Fibroblast of gingiva (primary cell): Measurements from ENCODE around the gene HP1BP3.

Source experiments
- DNase-seq: peaks from one replicate; pipeline ENCODE4 v3.0.0-alpha.2; 2011; ENCODE audit warnings: low read depth

Gene HP1BP3

DNA sequence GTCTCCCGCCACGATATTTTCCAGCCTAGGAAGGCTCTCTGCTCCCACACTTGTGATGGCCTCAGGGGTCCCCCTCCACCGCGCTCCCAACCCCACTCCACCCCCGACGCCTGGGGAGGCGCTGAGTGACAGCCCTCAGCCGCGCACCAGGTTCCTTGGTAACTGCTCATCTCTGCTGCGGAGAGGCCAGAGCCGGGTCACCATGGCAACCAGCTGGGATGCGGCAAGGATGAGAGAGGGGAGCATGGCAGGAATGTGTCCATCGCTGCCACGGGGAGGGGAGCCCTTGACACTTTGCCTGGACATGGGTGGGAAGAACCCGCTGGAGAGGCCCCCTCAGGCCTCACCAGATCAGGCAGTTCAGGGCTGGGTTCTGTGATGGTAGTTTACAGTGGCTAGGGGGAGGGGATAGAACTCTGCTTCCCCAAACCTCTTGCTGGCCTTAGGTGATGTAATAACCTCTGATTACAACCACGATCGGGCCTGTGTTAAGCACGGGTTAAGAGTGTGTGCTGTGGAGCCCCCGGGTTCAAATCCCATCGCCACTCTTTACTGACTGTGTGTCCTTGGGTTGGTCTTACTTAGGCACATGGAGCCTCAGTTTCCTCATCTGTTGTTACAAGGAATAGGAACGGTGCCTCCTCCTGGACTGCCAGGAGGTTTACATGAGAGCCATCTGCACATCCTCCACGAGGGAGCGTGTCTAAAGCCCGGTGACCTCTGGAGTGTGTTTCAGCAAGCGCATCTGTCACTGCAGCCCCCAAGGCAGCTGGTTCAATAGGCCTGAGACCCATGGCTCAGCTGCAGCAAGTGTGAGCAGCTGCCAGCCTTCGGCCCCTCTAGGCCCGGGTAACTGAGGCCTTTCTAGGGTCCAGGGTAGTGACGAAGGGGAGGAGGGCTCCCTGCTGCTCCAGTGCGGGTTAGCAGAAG, 75.6 kb downstream of the HP1BP3 start:
- DNase-seq = no peak

DNA sequence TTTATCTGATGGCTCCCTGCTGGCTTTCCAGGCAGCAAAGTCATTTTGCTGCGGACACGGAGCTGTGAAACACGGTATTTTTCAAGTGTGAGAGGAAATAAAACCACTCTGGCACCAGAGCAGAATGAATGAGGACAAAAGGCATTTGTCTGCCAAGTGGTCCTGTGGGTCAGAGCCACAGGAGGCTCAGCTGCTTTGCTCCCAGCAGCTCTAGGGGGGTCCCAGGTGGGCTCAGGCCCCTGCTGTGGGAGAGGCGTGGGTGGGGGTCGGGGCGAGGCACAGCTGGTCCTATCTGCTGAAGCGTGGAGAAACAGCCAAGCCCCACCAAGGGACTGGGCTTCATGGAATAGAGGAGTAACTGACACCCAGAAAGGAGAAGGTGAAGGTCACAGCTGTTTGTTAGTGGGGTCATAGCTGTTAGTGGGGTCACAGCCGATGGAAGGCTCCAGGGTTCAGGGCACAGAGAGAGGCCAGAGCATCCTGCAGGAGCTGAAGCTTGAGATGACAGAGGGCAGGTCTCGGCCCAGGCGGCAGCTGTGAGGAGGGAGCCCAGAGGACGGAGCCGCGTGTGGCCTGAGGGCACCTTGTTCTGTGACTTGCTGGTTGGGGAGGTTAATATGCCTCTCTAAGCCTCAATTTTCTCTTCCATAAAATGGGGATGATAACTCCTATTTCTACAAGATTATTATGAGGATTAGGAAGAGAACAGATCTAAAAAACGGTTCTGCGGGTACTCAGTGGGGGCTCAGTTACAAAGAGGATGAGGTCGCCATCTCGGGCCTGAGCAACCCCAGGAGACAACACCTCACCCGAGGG, 76.4 kb downstream of the HP1BP3 start:
- DNase-seq = no peak

DNA sequence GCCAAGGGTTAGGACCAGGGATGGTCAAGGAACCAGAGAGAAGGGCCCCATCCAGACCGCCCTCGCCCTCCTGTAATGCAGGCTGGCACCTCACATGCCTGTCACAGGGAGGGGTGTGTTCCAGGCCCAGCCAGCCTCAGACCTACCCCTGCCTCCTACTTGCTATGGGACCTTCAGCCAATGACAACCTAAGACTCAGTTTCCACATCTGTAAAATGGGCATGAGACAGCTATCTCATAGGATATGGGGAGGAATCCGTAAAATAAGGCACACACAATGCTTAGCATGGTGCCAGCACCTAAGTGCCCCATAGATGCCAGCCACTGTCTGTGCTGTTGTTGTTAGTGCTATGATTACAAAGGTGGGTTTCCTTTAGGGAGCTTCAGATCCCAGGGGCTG, 77.2 kb downstream of the HP1BP3 start:
- DNase-seq = no peak

- DNase-seq = no peak
These were observed 78.2 kb downstream of the HP1BP3 start for GRCh38 chr1:20708891-20709290.

DNA sequence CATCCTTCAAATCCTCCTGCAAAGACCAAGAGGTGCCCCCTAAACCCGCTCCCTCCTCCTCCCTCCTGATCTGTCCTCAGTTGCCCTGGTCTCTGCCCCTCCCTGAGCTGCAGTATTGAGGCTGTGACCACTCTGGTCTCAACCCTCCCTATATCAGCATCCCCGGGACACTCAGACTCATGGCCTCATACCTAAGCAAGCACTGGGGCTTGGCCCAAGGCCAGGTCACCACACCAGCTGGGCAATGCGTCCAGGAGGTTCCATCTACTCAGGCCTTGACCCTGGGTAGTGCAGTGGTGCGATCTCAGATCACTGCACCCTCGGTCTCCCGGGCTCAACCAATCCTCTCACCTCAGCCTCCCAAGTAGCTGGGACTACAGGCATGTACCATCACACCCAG, 79.0 kb downstream of the HP1BP3 start:
- DNase-seq = no peak

DNA sequence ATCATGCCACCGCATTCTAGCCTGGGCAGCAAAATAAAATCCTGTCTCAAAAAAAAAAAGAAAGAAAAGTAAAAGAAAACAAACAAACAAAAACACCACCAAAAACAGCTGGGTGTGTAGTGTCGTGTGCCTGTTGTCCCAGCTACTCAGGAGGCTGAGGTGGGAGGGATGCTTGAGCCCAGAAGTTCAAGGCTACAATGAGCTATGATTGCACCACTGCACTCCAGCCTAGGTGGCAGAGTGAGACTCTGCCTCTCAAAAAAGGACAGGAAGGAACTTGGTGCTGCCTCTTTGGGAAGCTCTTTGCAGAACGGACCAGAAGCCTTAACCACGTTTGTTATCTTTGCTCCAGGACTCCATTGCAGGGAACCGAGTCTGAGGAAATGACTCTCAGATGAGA, 80.3 kb downstream of the HP1BP3 start:
- no peak for DNase-seq

DNA sequence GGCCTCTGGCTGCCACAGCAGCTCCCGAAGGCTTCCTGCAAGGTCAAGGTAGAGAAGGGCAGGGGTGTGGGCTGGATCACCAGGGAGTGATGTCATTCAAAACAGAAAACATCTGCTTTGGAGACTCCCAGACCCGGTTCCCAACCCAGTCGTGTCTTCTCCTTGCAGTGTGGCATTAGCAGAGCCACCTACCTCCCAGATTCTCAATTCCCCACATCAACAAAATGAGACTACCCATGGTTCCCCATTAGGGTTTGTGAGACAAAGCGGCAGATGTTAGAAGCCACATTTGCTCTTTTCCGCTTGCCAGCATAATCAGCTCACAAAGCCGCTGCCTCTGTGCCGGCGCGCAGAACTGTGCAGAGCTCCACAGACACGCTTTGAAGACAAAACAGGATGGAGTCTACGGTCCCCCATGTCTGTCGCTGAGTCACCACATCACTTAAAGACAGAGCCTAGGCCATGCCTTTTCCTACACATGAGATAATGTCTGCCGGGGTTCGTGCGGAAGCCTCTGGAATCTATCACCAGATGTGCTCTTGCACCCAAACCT, 81.8 kb downstream of the HP1BP3 start:
- DNase-seq = no peak

- no peak for DNase-seq
These were observed 82.5 kb downstream of the HP1BP3 start for GRCh38 chr1:20704390-20705202.

DNA sequence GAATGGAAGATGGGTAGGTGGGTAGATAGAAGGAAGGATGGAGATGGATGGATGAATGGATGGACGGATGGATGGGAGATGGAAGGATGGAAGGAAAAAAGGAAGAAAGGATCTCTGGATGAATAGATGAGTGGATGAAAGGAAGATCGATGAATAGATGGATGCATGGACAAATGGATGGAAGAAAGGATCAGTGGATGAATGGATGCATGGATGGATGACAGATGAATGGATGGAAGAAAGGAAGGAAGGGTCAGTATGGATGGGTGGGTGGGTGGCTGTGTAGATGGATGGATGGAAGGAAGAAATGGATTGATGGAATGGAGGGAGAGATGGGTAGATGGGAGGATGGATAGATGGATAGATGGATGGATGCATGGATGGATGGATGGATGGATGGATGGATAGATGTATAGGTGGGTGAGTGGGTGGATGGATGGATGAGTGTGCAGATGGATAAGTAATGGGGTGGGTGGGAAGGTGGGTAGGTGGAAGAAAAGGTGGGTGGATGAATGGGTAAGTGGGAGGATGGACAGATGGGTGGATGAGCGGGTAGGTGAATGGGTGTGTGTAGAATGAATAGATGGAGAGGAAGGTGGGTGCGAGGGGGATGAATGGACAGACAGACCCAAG, 83.9 kb downstream of the HP1BP3 start:
- DNase-seq = no peak

DNA sequence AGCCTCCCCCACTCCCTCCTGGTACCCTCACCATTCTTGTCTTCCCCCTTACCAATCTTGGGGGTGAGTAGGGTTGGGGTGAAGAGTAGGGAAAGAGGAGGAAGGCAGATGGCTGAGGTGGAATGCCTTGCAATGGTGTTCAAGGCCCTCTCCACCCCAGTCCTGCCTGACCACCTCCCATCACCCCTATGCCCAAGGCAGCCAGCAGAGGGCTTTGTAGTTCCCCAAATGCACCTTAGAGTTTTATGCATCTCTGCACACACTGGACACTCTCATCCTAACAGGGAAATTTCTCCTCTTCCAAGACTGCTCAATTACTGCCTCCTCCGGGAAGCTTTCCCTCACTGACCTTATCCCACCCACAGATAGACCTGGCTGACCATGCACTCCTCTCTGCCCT, 84.7 kb downstream of the HP1BP3 start:
- DNase-seq = no peak

- DNase-seq = no peak
These were observed 85.3 kb downstream of the HP1BP3 start for GRCh38 chr1:20701847-20702246.

- no peak for DNase-seq
These were observed 85.7 kb downstream of the HP1BP3 start for GRCh38 chr1:20701446-20701845.

- no peak for DNase-seq
These were observed 86.4 kb downstream of the HP1BP3 start for GRCh38 chr1:20700636-20701215.

DNA sequence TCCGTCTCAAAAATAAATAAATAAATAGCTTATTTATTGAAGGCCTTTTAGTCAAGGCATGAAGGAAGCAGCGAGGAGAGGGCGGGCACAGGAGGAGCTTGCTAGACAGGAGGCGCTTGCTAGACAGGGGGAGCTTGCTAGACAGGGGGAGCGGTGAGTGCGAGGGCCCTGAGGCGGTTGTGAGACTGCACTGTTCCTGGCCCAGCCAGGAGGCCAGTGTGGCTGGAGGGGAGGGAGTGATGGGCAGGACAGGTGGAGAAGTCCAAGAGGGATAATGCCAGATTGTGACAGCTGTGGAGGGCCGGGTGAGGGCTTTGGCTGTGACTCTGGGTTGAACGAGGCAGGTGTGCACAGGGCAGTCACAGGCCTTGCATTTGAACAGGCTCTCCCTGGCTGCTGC, 87.5 kb downstream of the HP1BP3 start:
- DNase-seq = no peak

DNA sequence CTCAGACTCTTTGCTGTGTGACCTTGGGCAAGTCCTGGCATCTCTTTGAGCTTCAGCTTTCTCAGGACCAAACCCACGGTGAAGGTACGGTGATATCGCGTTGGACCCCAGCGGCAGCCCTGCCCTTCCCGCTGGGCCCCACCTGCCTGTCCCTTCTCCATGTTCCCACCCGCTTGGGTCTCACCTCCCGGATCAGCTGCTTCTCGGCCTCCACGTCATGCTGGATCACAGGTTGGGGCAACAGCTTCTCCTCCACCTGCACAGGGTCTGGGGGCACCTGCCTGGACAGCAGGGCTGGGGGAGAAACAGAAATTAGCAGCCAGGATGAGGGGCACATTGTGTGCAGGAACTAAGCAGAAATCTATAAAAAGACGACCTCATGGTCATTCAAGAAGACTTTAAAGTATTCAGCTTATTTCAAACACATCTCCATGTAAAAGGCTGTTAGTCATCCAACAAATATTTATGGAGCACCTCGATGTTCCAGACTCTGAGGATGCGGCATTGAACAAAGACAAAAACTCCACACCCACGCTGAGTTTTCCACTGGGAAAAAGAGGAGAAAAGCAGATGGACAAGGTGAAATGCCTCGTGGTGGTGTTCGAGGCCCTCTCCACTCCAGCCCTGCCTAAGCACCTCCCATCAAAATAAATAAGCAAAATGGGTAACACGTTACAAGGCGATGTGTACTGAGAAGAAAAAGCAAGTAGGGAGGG, 88.8 kb downstream of the HP1BP3 start:
- DNase-seq = no peak

GRCh38 chr1:20697563-20697962, 89.5 kb downstream of the HP1BP3 start:
- no peak for DNase-seq

GRCh38 chr1:20696397-20697333, 90.4 kb downstream of the HP1BP3 start:
- DNase-seq = peak; percentile 94

DNA sequence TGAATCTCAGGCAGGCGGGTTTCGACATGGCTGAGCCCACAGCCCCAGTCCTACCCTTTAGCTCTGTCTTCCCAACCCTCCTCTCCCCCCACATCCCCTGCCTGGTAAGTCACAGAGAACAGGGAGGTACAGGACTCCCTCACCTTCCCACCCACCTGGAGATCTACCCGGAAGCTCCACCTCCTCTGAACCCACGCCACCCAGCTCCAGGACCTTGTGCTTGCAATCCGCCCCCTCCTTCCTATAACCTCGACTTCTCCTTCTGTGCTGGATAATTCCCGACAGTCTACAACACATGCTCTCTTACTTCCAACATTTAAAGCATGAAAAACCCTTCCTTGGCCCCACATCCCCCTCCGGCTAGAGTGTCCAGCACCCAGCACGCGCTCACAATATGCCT, 91.6 kb downstream of the HP1BP3 start:
- DNase-seq = no peak

- DNase-seq = no peak
These were observed 93.5 kb downstream of the HP1BP3 start for GRCh38 chr1:20693623-20694022.
